GM12873 (cell line): Measurements from ENCODE around the gene PYHIN1.

Source experiments
- TF ChIP-seq, protein P1 (sequence below): IDR thresholded peaks from 2 replicates; pipeline ENCODE4 v1.5.1; 2012; ENCODE audit warnings: low read depth, mild to moderate bottlenecking, moderate library complexity, low read length, control low read depth; ENCODE audit not compliant: insufficient read depth; ENCODE audit errors: missing control alignments

The PYHIN1 gene

DNA sequence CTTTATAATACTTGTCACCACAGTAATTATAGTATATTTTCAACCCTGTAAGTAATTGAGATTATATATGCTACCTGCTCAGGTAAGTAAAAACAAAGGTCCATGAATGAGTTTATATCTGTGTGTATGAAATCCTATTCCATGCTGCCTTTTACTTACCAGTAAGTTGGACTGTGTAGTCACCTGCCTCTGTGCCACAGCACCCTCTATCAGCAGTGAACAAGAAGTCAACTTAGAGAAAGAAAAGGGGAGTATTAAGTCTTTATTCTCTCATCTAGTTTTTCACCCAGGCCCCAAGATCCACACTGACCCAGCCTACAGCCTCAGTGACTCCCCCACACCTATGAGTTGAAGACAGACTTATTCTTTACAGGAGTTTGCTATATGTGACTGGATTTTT, 41.5 kb downstream of the PYHIN1 start:
- TF ChIP-seq, protein P1, sequence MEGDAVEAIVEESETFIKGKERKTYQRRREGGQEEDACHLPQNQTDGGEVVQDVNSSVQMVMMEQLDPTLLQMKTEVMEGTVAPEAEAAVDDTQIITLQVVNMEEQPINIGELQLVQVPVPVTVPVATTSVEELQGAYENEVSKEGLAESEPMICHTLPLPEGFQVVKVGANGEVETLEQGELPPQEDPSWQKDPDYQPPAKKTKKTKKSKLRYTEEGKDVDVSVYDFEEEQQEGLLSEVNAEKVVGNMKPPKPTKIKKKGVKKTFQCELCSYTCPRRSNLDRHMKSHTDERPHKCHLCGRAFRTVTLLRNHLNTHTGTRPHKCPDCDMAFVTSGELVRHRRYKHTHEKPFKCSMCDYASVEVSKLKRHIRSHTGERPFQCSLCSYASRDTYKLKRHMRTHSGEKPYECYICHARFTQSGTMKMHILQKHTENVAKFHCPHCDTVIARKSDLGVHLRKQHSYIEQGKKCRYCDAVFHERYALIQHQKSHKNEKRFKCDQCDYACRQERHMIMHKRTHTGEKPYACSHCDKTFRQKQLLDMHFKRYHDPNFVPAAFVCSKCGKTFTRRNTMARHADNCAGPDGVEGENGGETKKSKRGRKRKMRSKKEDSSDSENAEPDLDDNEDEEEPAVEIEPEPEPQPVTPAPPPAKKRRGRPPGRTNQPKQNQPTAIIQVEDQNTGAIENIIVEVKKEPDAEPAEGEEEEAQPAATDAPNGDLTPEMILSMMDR = peak; percentile 26

DNA sequence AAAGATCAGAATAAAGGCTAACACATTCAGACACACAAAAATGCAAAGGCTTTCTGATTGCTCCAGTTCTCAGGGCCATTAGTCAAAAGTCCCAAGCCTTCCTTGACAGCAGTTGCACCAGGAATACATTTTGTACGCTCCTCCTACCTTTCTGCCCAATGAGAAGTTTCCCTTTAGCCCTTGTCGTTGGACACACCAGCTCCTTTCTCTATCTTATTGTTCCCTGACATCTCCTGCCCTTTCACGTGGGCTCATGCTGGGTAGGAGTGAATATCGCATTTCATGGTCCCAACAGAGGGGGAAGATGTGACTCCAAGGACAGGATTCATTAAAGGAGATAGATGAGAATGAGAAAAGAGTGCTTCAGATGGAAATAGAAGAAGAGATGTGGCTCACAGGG, 44.9 kb downstream of the PYHIN1 start:
- TF ChIP-seq, protein P1 = no peak

DNA sequence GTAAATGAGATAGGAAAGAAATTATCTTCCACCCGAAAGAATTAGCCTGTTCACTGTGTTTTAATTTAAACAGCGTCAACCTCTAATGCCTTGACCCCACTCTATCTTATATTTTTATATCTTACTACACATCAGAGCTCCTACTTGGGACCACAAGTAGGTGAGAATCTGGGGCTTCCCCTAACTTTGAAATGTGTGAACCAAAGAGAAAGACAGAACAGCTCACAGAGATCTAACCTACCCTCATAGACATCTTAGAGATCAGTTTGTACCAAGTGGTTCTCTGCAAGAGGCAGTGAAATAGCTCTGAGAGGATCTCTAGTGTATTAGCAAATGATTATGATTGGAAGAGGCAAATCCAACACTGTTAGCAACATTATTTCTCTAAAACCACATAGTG, 47.4 kb downstream of the PYHIN1 start:
- TF ChIP-seq, protein P1 = no peak

DNA sequence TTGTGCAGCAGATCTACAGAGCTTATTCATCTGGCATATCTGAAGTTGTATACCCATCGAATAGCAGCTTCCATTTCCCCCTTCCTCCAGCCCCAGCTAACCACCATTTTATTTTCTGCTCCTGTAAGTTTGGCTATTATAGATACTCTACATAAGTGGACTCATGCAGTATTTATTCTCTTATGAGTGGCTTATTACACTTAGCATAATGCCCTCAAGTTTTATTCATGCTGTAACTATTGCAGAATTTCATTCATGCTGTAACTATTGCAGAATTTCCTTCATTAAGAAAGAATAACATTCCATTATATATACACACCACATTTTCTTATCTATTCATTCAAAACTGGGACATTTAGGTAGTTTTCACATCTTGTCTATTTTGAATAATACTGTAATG, 47.9 kb downstream of the PYHIN1 start:
- TF ChIP-seq, protein P1 = no peak

DNA sequence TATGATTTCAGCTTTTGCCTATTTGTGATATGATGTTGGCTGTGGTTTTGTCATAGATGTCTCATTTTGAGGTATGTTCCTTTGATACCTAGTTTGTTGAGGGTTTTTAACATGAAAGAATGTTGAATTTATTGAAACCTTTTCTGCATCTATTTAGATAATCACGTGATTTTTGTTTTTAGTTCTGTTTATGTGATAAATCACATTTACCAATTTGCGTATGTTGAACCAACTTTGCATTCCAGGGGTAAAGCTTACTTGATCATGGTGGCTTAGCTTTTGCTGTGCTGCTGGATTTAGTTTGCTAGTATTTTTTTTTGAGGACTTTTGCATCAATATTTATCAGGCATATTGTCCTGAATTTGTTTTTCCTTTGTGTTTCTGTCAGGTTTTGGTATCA, 51.9 kb downstream of the PYHIN1 start:
- TF ChIP-seq, protein P1 = no peak

DNA sequence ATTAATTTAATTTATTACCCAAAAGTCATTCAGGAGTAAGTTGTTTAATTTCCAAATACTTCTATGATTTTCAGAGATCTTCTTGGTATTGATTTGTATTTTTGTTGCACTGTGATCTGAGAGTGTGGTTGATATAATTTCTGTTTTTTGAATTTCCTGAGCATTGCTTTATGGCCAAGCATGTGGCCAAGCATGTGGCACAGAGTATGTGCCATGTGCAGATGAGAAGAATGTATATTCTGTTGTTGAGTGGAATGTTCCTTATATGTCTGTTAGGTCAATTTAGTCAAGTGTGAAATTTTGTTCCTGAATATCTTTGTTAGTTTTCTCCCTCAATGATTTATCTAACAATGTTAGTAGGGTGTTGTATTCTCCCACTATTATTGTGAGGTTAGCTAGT, 53.0 kb downstream of the PYHIN1 start:
- TF ChIP-seq, protein P1 = no peak

DNA sequence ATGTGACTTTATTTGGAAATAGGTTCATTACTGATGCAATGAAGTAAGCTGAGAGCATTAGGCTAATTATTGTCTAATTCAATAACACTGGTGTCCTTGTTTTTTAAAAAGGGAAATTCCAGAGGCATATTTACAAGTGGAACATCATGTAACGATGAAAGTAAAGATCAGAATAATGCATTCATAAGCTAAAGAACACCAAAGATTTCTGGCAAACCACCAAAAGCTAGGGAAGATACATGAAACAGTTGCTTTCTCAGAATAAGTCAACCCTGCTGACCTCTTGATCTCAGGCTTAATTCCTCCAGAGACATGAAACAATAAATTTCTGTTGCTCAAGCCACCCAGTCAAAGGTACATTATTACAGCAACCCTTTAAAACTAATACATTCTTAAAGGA, 58.1 kb downstream of the PYHIN1 start:
- TF ChIP-seq, protein P1 = no peak
